Type B pancreatic cell (in vitro differentiated cells): ENCODE measurements around the gene TRAPPC2L. TPM values are rescaled to one million over a fixed set of nuclear protein-coding genes. Genes with fewer than 3 reads are reported as not detected.

Experiments
- DNase-seq: peaks from one replicate; pipeline ENCODE4 v3.0.0; 2021; ENCODE audit warnings: mixed read lengths; ENCODE audit not compliant: unreplicated experiment; ENCODE audit errors: extremely low spot score
- H3K27ac Mint-ChIP-seq: 2 replicates; pipeline ENCODE4 v1.8.0; 2021; ENCODE audit warnings: mild to moderate bottlenecking, mixed read lengths
- H3K27me3 Mint-ChIP-seq: 2 replicates; pipeline ENCODE4 v1.8.0; 2021; ENCODE audit warnings: mixed read lengths
- H3K36me3 Mint-ChIP-seq: 2 replicates; pipeline ENCODE4 v1.8.0; 2021; ENCODE audit warnings: mixed read lengths
- H3K4me1 Mint-ChIP-seq: one replicate; pipeline ENCODE4 v1.8.0; 2021; ENCODE audit warnings: mixed read lengths; ENCODE audit not compliant: unreplicated experiment
- H3K4me3 Mint-ChIP-seq: 2 replicates; pipeline ENCODE4 v1.8.0; 2021; ENCODE audit warnings: mild to moderate bottlenecking, mixed read lengths
- H3K9me3 Mint-ChIP-seq: 2 replicates; pipeline ENCODE4 v1.8.0; 2021; ENCODE audit warnings: mixed read lengths
- total RNA-seq: library from RNA; stranded (reverse); gene quantifications from 2 replicates; pipeline ENCODE4 v1.2.1, GENCODE V29; 2021; ENCODE audit warnings: low replicate concordance
- TF ChIP-seq, protein P1 (sequence below): fragments of 200-600 bp; sonication (generic); conservative IDR thresholded peaks from 2 replicates; pipeline ENCODE4 v1.5.0; 2021; ENCODE audit warnings: antibody characterized with exemption, mild to moderate bottlenecking

Gene TRAPPC2L
- total RNA-seq, 1 donor from 2014 or later, result 91.4 TPM

GRCh38 chr16:88855736-88856121, 1.2 kb upstream of the TRAPPC2L start:
- no peak for DNase-seq
- TF ChIP-seq, protein P1, sequence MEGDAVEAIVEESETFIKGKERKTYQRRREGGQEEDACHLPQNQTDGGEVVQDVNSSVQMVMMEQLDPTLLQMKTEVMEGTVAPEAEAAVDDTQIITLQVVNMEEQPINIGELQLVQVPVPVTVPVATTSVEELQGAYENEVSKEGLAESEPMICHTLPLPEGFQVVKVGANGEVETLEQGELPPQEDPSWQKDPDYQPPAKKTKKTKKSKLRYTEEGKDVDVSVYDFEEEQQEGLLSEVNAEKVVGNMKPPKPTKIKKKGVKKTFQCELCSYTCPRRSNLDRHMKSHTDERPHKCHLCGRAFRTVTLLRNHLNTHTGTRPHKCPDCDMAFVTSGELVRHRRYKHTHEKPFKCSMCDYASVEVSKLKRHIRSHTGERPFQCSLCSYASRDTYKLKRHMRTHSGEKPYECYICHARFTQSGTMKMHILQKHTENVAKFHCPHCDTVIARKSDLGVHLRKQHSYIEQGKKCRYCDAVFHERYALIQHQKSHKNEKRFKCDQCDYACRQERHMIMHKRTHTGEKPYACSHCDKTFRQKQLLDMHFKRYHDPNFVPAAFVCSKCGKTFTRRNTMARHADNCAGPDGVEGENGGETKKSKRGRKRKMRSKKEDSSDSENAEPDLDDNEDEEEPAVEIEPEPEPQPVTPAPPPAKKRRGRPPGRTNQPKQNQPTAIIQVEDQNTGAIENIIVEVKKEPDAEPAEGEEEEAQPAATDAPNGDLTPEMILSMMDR, result no peak
- Mint-ChIP-seq H3K27me3 (no peaks in the 10 kb centered on the region), H3K9me3 (no peaks in the 10 kb centered on the region), H3K27ac (no peak overlapping the region), H3K36me3 (no peaks in the 10 kb centered on the region), H3K4me1 (peaks cover 14% of the 10 kb centered on the region), H3K4me3 (peak overlapping the region; percentile 80)

DNA sequence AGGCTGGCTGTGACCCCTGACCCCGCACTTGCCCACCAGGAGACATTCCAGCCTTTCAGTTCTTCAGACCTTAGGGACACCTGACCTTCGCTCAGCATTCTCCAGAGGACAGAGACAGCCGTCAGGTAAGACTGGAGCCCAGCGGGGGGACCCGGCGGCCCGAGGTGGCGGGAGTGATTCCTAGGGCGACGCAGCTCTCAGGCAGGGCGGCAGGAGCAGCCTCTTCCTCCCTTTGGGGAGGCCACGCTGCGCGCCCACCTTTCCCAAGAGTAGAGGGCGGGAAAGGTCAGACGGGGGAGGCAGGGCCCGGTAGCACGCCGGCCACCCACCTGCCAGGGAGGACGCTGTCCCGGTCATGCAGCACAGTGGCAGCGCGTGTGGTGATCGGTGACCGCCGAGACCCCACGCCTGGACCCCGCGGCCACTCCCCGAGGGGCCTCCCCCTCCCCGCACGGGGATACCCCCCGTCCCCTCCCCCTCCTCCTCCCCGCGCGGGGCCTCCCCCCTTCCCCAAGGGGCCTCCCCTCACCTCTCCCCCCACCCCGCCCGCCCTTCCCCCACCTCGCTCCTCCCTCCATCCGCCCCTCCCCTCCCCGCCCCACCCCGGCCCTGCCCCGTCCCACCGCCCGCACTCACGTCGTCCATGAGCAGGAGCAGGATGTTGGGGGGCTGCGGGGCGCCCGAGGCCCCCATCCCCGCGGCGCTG, 652 bp upstream of the TRAPPC2L start:
- Mint-ChIP-seq H3K4me3 (peak overlapping the region; percentile 99), H3K4me1 (peaks cover 14% of the 10 kb centered on the region), H3K9me3 (no peaks in the 10 kb centered on the region), H3K27me3 (no peaks in the 10 kb centered on the region), H3K36me3 (no peaks in the 10 kb centered on the region), H3K27ac (no peak overlapping the region)
- TF ChIP-seq, protein P1, result no peak
- DNase-seq, result no peak

- Mint-ChIP-seq H3K27ac (peak overlapping the region; percentile 95), H3K27me3 (no peaks in the 10 kb centered on the region), H3K4me3 (peak overlapping the region; percentile 99), H3K4me1 (peaks cover 10% of the 10 kb centered on the region), H3K36me3 (no peaks in the 10 kb centered on the region), H3K9me3 (no peaks in the 10 kb centered on the region)
- TF ChIP-seq, protein P1, result peak; percentile 75
- DNase-seq, result no peak
These were observed 907 bp downstream of the TRAPPC2L start for GRCh38 chr16:88857728-88858339.

DNA sequence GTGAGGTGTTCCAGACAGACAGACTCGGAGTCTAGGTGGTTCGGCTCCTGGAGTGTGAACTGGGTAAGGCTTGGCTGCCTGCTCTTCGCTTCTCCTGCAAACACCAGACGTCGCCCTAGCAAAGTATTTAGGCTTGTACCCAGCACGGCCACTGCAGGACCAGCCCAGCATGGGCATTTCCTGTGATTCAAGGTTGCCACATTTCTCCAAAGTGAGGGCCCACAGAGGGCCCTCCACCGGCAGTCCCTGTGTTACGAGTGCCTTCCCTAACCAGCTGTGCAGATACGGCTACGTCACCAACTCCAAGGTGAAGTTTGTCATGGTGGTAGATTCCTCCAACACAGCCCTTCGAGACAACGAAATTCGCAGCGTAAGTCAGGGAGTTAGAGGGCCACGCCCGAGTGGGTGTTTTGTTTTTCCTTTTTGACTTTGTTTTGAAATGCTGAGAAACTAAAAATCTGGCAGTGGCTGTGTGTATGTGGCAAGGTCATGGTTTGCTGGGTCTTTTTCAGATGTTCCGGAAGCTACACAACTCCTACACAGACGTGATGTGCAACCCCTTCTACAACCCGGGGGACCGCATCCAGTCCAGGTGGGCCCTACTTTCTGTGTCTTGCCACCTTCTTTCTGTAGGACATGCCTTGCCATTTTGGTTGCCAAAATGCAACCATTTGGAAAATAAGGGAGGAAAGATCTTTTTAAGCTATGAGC, 2.6 kb downstream of the TRAPPC2L start:
- Mint-ChIP-seq H3K27me3 (no peaks in the 10 kb centered on the region), H3K4me1 (peaks cover 10% of the 10 kb centered on the region), H3K4me3 (peak overlapping the region; percentile 20), H3K9me3 (no peaks in the 10 kb centered on the region), H3K36me3 (no peaks in the 10 kb centered on the region), H3K27ac (no peak overlapping the region)
- no peak for DNase-seq
- TF ChIP-seq, protein P1, result no peak

DNA sequence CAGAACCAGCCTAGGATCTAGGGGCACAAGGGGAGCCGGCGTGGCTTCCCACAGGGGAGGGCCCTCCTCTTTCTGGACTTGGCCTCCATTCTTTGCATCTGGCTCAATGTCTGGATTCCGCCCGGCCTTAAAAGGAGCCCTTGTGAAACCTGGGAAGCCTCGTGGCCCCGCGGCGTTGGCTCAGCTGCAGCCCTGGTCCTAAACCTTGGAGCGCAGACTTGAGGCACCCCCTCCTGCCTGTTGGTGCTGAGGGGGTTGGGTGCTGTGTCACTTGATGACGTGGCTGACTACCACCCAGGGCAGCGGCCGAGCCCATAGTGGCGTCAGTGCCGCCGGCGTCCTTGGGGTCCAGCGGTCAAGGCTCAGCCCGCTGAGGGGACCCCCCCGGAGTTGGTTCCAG, 4.4 kb downstream of the TRAPPC2L start:
- peaks cover 10% of the 10 kb centered on the region for H3K4me1 Mint-ChIP-seq
- DNase-seq, result no peak
- H3K27ac Mint-ChIP-seq, result no peak overlapping the region
- no peaks in the 10 kb centered on the region for H3K36me3 Mint-ChIP-seq
- H3K9me3 Mint-ChIP-seq, result no peaks in the 10 kb centered on the region
- TF ChIP-seq, protein P1, result no peak
- no peaks in the 10 kb centered on the region for H3K27me3 Mint-ChIP-seq
- H3K4me3 Mint-ChIP-seq, result no peak overlapping the region
